Measurements from ENCODE around the gene FLAD1.

Gene FLAD1

DNA sequence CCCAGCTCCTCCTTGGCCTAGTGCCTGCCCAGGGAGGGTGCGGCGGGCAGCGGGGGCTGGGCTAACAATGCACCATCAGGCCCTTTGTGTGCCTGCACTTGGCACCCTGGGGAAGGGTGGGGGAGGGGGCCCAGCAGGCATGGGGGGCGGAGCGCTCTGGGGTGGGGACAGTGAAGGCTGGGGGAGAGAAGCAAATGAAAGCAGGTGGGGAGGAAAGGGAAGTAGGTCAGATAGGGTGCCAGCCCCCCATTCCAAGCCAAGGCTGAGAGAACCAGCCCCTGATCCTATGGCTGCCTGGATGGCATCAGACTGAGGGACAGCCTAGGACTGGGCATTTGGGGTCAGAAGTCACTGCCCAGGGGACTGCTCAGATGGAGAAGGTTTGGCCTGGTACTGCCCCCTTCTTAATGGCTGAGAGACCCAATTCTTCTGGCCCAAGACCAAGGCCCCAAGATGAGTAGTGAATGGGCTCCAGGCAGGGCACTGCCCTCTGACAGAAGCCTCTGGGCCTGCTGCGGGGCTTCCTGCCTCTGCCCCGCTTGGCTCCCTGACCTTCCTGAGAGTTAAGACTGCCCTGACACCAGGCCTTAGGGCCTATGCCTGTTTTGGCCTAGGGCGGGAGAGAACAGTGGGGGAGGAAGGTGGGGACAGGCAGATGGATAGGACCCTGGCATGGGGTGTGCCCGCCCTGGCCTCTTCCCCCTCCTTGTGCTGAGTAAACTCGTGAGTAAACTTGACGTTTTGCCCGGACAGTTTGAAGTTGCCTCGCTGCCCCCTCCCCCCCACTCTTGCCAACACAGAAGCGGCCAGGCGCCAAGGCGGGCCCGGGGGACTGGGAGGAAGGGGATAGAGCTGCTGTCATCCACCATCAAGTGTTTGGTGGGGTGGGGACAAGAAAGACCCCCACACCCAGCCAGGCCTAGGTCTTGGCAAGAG, 22.2 kb downstream of the FLAD1 start:
- DNase-seq, result peak; percentile 75 to 92

DNA sequence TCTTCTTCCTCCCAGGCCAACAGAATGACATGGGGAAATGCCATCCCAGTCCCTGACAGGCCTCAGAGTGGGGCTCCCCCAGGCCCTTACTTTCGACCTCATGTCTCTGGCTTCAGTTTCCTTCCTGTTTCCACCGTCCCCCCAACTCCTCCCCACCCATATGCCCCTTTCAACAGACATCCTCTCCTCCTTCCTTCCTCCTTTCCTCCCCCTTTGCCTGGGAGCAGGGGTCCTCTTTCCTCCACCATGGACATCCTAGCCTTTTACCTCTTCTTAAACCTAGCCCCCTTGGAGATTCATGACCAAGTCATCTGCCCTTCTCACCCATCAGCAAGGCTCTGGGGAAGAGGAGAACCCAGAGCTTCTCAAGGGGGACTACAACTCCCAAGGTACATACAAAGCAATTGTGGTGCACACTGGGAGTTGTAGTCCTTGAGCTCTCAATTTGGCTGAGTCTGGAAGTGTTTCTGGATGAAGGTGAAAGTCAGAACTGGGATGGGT, 23.5 kb downstream of the FLAD1 start:
- DNase-seq, result peak in 1 of 2 experiments; percentile 50

DNA sequence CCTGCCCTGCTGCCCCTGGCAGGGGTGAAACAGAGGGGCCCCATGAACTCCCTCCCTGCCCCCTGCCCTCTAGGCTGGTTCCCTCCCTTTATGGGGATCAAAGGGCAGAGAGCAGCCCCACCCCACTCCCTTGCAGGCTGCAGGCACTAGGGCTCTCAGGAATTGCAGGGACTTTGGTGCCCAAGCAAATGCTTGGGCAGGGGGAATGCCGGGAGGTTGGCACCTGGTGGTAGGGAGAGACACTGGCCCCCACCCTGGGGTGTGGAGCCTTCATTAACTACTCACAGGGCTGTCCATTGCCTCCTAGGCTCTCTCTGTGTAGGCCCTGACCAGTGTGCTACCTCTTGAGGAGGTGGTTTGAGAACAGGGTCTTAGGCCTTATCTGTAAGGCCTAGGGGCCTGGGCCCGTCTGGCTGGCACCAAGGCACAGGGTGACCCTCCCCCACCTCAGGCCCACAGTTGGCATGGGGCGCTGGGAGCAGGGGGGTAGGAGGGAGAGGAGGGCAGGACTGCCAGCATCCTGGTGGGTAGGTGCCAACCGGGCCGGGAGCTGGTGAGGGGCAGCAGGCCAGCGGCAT, 24.2 kb downstream of the FLAD1 start:
- peak in 1 of 2 experiments; percentile 35 for DNase-seq

DNA sequence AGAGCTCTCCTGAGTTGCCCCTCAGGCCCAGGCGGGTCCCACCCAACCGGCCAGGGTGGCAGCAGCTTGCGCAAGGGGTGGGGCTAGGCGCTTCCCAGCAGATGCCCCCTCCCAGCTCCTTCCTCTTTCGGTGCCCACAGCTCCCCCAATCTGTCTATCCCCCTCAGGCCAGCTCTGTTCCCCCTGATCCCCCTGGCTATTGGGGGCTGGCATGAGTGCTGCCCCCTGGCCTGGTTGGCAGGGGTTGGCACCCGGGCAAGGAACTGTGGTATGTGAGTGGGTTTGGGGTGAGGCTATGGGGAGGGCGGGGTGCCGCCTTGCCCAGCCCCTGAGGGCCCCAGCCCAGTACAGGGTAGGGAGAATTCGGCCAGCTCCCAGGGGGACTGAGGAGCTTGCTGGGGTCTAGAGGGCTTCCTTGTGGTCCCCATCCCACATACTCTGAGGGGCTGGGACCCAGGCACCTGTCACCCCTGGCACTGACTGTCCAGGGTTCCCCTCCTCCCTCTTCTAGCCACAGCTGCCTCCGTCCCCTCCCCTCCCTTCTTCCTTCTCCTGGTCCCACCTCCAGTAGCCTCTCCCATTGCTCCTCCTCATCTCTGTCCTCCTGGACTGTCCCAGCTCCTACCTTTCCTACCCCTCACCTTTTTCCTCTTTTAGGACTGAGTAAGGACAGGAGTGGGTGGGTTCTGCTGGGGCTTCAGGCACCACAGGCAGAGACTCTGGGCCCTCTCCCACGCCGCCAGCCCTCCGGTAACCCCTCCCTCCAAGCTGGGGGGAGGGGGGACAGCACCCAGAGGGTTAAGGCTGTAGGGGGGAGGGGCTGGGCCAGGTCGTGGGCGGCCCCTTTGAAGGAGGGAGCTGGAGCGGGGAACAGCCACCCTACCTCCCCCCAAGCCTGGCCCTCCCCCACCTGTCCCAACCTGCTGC, 25.1 kb downstream of the FLAD1 start:
- DNase-seq, result no peak

DNA sequence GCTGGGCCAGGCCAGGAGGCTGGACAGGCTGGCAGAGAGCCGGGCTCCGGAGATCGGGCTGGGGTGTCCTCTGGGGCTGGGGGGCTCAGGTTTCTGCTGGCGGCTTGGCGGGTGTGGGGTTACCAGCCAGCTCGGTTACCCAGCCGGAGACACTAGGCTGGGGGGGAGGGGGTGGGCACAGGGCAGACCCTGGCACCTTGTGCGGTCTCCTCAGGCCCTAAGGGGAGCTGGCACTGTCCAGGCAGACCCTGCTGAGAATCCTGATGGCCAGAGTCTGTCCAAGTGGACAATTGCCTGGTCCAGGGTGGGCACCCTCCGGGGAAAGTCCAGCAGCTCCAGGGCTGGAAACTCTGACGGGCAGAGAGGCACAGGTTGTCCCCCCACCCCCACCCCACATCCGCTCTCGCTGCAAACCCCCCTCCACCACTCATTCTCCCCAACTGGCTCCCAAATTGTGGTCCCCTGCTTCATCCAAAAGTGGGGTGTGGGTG, 26.1 kb downstream of the FLAD1 start:
- DNase-seq, result no peak

DNA sequence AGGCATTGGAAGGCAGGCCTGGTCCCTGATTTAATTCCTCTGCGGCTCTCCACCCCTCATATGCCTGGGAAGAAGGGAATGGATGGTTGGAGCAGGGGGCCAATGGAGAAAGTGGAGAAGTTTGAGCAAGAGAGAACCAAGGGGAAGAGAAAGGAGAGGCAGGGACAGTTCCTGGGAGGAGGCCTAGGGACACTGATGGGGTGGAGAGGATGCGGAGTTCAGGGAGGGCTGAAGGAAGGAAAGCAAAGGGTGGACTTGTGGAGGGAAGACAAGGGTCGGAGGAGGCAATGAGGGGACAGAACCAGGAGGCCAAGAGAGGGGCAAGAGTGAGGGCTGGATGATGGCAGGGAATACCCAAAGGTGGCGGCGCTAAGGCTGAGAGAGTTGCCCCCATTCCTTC, 26.6 kb downstream of the FLAD1 start:
- DNase-seq, result no peak

DNA sequence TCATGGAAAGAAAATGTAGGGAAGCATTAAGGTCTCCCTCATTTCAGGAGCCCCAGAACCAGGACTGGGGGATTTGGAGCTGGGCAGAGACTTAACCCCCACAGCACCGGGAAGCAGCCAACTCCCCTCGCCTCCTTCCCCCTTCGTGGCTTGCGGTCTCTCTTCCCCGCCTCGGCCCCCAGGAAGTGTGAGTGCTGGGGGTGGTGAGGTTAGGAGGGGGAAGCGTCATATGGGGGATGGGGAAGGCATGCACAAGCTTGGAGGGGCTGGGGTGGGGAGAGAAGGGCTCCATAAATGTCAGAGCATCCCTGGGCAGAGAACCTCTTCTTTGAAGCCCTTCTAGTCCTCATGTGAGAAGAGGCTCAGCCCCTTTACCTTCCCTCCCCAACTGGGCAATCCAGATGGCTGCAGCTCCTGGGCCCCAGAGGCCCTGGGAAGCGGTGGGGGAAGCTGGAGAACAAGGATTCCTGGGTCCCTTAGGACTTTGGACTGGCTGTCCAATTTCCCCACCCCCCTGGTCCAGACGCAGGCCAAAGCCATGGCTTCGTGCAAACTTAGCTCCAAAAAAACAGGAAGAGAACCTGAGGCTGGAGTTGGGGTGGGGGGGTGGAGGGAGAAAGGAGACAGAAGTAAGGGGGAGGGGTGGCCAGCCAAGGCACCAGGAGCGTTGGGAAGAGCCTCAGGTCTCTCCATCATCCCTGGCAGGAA, 27.2 kb downstream of the FLAD1 start:
- DNase-seq, result no peak

DNA sequence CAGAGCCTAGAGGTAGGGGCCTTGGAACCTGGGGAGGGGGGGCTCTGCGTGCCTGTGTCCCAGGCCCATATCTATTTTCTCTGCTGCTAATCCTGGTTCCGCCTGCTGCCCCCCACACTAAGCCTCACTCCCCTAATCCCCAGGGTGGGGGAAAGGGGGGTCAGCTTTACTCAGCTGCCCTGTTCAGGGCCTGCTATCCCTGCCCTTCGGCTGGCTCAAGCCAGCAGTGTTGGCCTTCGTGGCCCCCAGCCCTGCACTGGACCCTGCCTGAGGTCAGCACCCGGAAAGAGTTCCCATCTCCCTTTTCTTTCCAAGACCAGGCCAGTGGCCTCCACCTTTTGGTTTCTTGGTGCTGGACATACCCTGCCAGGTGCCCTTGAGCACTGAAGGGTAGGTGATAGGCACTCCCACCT, 27.9 kb downstream of the FLAD1 start:
- no peak for DNase-seq

DNA sequence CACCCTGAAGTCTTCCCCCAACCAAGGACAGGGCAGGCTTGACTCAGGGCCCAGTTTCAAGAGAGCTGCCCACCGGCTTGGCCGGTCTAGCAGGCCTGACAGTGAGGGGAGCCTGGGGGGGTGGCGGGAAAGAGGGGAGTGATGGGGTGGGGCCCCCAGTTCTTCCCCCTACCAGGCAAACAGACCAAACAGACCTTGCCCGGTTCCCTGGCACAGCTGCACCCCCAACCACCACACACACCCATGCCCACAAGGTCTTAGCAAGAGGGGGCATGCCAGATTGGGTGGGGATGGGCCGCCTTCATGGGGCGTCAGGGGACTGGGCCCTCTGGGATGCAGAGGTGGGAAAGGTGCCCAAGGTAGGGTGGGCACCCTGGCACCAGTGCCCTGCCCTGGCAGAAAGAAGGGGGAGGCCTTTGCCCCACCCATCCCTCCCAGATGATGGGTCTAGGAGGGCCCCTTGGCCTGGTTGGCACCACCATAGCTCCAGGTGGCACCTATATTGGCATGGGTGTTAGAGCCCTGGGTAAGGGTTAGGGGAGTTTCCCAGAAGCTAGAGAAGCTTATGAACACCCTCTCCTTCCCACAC, 28.4 kb downstream of the FLAD1 start:
- no peak for DNase-seq

DNA sequence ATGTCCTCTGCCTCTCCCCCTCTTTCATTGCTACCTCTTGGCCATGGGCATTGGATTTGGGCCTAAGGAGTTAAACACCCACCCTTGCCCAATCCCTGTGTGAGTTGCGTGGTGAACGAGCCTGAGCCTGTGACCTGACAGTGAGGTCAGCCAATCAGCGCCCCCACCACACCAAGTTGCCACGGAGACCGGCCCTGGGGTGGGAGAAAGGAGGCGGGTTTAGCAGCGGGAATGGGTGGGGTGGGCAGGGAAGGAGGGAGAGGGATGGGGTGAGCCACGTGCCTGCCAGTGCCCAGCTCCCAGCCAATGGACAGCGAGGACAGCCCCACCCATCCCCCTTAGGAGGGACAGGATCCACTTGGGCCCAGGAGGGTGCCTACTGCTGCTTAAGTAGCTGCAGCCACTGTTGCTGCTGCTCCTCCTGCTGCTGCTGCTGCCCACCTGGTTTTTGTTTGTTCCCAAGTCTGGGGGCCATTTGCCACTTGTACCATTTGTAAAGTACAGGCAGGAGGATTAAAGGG, 28.9 kb downstream of the FLAD1 start:
- DNase-seq, result peak in 1 of 2 experiments; percentile 71

DNA sequence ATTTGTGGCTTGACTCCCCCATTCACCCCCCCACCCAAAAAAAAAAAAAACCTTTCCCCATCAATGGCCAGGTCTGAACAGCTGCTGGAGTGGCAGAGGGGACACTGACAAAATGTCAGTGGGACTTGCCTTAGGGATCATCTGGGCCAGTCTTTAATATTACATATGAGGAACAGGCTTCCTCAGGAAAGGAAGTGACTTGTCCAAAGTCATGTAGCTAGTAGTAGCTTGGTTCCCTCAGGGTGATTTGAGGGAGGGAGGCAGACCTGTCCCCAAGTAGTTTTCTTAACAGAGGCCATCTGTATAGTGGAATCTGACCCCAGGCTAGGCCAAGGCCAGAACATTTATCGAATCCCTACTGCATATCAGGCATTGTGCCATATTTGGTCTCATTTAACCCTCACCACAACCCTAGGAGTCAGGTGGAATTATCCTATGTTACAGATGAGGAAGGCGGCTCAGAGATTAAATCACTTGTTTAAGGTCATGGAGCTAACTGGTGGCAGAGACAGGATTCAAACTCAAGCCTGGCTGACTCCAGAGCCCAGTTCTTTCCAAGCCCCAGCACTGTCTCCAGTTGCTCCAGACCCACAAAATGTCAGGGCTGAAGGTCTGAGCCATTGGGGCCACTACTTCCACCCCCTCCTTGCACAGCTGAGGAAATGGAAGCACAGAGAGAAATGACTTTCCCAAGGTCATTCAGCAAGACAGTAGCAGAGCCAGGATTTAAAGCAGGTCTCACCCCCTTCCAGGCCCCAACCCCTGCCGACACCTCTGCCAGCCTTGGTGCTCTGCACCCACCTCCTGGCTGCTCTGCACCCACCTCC, 29.8 kb downstream of the FLAD1 start:
- DNase-seq, result no peak

DNA sequence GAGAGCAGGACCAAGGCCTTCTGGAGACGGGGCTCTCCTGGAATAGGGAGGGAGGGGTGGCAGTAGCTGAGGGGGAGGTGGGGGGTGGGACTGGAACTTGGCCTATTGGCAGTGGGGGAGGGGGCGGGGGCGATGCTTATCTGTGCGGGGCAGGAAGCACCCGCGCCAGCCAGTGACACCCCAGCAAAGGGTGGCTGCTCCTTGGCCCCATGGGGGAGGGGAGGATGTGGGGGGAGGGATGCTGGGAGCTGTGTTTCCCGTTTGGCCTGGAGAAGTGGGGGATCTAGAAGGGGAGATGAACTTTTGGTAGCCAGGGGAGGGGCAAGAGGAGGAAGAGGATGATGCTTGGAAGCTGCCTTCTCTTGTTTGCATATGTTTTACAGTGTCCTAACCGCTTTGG, 30.5 kb downstream of the FLAD1 start:
- no peak for DNase-seq

DNA sequence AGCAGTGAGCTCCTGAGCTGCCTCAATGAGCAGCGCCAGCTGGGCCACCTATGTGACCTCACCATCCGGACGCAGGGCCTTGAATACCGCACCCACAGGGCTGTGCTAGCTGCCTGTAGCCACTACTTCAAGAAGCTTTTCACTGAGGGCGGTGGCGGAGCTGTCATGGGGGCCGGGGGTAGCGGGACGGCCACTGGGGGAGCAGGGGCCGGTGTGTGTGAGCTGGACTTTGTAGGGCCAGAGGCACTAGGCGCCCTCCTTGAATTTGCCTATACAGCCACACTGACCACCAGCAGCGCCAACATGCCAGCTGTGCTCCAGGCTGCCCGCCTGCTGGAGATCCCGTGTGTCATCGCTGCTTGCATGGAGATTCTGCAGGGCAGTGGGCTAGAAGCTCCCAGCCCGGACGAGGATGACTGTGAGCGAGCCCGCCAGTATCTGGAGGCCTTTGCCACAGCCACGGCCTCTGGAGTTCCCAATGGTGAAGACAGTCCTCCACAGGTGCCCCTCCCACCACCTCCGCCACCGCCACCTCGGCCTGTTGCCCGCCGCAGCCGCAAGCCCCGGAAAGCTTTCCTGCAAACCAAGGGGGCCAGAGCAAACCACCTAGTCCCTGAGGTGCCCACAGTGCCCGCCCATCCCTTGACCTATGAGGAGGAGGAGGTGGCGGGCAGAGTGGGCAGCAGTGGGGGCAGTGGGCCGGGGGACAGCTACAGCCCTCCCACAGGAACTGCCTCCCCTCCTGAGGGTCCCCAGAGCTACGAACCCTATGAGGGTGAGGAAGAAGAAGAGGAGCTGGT, 31.8 kb downstream of the FLAD1 start:
- no peak for DNase-seq

DNA sequence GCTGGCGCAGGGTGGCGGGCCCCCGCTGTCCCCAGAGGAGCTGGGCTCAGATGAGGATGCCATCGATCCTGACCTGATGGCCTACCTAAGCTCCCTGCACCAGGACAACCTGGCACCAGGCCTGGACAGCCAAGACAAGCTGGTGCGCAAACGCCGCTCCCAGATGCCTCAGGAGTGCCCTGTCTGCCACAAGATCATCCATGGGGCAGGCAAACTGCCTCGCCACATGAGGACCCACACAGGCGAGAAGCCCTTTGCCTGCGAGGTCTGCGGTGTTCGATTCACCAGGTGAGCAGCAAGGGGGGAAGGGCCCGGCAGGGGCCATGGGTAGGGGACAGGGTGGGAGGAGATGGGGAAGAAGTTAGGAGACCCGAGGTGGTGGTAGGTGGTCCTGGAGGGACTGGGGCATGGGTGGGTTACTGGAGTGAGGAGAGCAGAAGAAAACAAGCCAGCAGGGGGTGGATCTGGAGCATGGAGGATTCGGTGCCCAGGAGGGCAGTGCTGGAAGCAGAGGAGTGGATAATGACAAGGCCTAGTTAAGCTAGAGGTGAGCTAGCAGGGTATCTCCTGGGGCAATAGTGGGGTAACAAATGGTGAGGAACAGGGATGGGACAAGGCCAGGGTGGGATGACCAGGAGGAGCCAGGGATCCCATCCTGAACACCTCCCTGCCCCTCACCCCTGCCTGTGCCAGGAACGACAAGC, 32.5 kb downstream of the FLAD1 start:
- DNase-seq, result no peak

DNA sequence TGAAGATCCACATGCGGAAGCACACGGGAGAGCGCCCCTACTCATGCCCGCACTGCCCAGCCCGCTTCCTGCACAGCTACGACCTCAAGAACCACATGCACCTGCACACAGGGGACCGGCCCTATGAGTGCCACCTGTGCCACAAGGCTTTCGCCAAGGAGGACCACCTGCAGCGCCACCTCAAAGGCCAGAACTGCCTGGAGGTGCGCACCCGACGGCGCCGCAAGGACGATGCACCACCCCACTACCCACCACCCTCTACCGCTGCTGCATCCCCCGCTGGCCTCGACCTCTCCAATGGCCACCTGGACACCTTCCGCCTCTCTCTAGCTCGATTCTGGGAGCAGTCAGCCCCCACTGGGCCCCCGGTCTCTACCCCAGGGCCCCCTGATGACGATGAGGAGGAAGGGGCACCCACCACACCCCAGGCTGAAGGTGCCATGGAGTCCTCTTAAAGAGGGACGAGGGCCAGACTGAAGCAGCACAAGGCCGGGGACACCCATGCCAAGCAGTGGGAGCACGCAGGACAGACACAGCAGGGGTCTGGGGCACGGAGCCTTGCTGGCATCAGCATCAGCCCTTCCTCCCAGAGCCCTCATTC, 33.2 kb downstream of the FLAD1 start:
- DNase-seq, result no peak

DNA sequence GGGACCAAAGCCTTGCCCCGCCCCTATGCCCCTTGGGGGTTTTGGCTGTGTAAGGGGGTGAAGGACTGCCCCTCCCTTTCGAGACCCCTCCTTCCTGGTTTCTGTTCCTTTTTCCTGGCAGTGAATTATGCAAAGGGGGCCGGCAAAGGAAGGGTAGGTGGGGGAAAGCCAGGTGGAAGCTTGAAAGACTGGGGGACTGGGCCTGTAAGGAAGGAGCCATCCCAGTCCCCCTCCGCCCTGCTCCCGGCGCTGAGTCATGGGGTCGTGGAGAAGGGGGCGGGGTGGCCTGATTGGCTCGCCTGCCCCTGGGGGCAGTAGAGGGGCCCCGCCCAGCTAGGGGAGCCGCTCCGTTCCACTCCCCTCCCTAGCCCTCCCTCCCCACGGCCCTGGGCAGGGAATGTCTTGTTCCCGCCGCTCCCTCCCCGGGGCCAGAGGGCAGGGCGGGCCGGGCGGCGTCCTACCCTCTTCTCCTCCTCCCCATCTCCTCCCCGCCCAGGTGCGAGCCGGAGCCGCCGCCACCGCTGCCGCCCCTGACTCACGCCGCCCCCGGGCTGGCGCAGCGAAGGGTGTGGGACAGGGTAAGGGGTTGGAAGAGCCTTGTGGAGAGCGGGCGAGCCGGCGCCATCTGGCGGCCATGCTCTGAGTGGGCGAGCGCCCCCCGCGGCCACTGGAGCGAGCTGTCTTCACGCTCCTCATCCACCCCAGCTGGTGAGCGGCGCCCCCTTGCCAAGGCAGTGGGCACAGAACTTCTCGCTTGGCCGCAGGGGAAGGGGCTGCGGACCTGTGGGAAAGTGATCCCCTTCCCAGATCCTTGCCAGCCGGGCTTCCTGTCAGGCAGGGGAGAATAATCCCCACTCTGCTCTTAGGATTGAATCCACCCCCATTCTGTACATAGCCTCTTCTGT, 34.1 kb downstream of the FLAD1 start:
- DNase-seq, result peak; percentile 69 to 87

DNA sequence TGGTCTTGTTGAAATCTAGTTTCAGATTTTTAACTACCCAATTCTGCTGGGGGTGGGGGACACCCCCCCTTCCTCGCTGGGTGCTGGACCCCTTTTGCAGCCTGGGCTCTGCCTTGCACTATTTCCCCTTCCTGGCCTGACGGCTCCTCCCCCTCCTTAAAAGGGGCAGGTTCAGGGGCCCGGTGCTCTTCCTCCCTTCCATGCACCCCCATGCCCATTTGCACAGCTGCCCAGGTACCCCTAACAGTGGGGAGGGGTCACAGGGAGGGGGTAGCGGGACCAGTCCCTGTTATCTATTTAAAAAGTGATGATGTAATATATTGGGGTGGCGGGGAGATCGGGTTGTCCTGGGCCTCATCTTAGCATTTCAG, 34.8 kb downstream of the FLAD1 start:
- no peak for DNase-seq
